ENCODE results near the gene GREB1.

Gene GREB1

GRCh38 chr2:11533278-11534070 lies at the start of gene GREB1:
TSS of gene GREB1 (plus strand) at chr2:11534045. CDS start at chr2:11556615, 22,570 bp downstream.
- Histone ChIP-seq H3K9me3 (ENCODE audit: control insufficient read depth, insufficient read depth, low read length) (no peaks in the 10 kb centered on the region), H3K9ac (ENCODE audit: low read depth, low read length) (no peak within 1 kb of the TSS), H3K4me1 (ENCODE audit: insufficient read depth, low read length) (peaks cover 5% of the 10 kb centered on the region; the same call in 1 of the 2 replicates), H3K36me3 (ENCODE audit: insufficient read depth, low read length) (no peaks in the 10 kb centered on the region)

GRCh38 chr2:11488809-11489208 lies 45.0 kb upstream of the GREB1 start:
- Histone ChIP-seq H3K9ac (ENCODE audit: low read depth, low read length) (no peak overlapping the region), H3K9me3 (ENCODE audit: control insufficient read depth, insufficient read depth, low read length) (no peaks in the 10 kb centered on the region), H3K36me3 (ENCODE audit: insufficient read depth, low read length) (no peaks in the 10 kb centered on the region), H3K4me1 (ENCODE audit: insufficient read depth, low read length) (0 out of 2 replicates have a peak, but pooled peaks cover 4% of the 10 kb centered on the region)

GRCh38 chr2:11490194-11490593 lies 43.7 kb upstream of the GREB1 start:
- H3K36me3 ChIP-seq (ENCODE audit: insufficient read depth, low read length), result no peaks in the 10 kb centered on the region
- 0 out of 2 replicates have a peak, but pooled peaks cover 4% of the 10 kb centered on the region for H3K4me1 ChIP-seq (ENCODE audit: insufficient read depth, low read length)
- H3K9ac ChIP-seq (ENCODE audit: low read depth, low read length), result no peak overlapping the region

GRCh38 chr2:11491348-11491933 lies 42.4 kb upstream of the GREB1 start:
- Histone ChIP-seq H3K9ac (ENCODE audit: low read depth, low read length) (no peak overlapping the region), H3K4me1 (ENCODE audit: insufficient read depth, low read length) (0 out of 2 replicates have a peak, but pooled peaks cover 4% of the 10 kb centered on the region), H3K9me3 (ENCODE audit: control insufficient read depth, insufficient read depth, low read length) (no peaks in the 10 kb centered on the region), H3K36me3 (ENCODE audit: insufficient read depth, low read length) (no peaks in the 10 kb centered on the region)

More at GRCh38 chr2:11490194-11490593, 43.7 kb upstream of the GREB1 start:
- no peaks in the 10 kb centered on the region for H3K9me3 ChIP-seq (ENCODE audit: control insufficient read depth, insufficient read depth, low read length)

GRCh38 chr2:11492244-11492643 lies 41.6 kb upstream of the GREB1 start:
- Histone ChIP-seq H3K9me3 (ENCODE audit: control insufficient read depth, insufficient read depth, low read length) (no peaks in the 10 kb centered on the region), H3K9ac (ENCODE audit: low read depth, low read length) (no peak overlapping the region), H3K36me3 (ENCODE audit: insufficient read depth, low read length) (no peaks in the 10 kb centered on the region), H3K4me1 (ENCODE audit: insufficient read depth, low read length) (0 out of 2 replicates have a peak, but pooled peaks cover 4% of the 10 kb centered on the region)

- 0 out of 2 replicates have a peak, but pooled peaks cover 4% of the 10 kb centered on the region for H3K4me1 ChIP-seq (ENCODE audit: insufficient read depth, low read length)
- no peak overlapping the region for H3K9ac ChIP-seq (ENCODE audit: low read depth, low read length)
- H3K36me3 ChIP-seq (ENCODE audit: insufficient read depth, low read length), result no peaks in the 10 kb centered on the region
- no peaks in the 10 kb centered on the region for H3K9me3 ChIP-seq (ENCODE audit: control insufficient read depth, insufficient read depth, low read length)
Measured at GRCh38 chr2:11492720-11493119, 41.1 kb upstream of the GREB1 start.

- no peaks in the 10 kb centered on the region for H3K36me3 ChIP-seq (ENCODE audit: insufficient read depth, low read length)
- H3K4me1 ChIP-seq (ENCODE audit: insufficient read depth, low read length), result 0 out of 2 replicates have a peak, but pooled peaks cover 4% of the 10 kb centered on the region
- H3K9ac ChIP-seq (ENCODE audit: low read depth, low read length), result no peak overlapping the region
- H3K9me3 ChIP-seq (ENCODE audit: control insufficient read depth, insufficient read depth, low read length), result no peaks in the 10 kb centered on the region
Measured at GRCh38 chr2:11493282-11493681, 40.6 kb upstream of the GREB1 start.

- Histone ChIP-seq H3K9ac (ENCODE audit: low read depth, low read length) (no peak overlapping the region), H3K36me3 (ENCODE audit: insufficient read depth, low read length) (no peaks in the 10 kb centered on the region), H3K9me3 (ENCODE audit: control insufficient read depth, insufficient read depth, low read length) (no peaks in the 10 kb centered on the region), H3K4me1 (ENCODE audit: insufficient read depth, low read length) (peaks cover 14% of the 10 kb centered on the region)
Measured at GRCh38 chr2:11494310-11494709, 39.5 kb upstream of the GREB1 start.

GRCh38 chr2:11495844-11496681 lies 37.8 kb upstream of the GREB1 start:
- Histone ChIP-seq H3K36me3 (ENCODE audit: insufficient read depth, low read length) (no peaks in the 10 kb centered on the region), H3K9me3 (ENCODE audit: control insufficient read depth, insufficient read depth, low read length) (no peaks in the 10 kb centered on the region), H3K9ac (ENCODE audit: low read depth, low read length) (no peak overlapping the region), H3K4me1 (ENCODE audit: insufficient read depth, low read length) (peaks cover 22% of the 10 kb centered on the region)

GRCh38 chr2:11498543-11499034 lies 35.3 kb upstream of the GREB1 start:
- Histone ChIP-seq H3K9me3 (ENCODE audit: control insufficient read depth, insufficient read depth, low read length) (no peaks in the 10 kb centered on the region), H3K9ac (ENCODE audit: low read depth, low read length) (no peak overlapping the region), H3K36me3 (ENCODE audit: insufficient read depth, low read length) (no peaks in the 10 kb centered on the region; the same call in 1 of the 2 replicates), H3K4me1 (ENCODE audit: insufficient read depth, low read length) (peaks cover 18% of the 10 kb centered on the region)

GRCh38 chr2:11499081-11499743 lies 34.6 kb upstream of the GREB1 start:
- H3K36me3 ChIP-seq (ENCODE audit: insufficient read depth, low read length), result no peaks in the 10 kb centered on the region; the same call in 1 of the 2 replicates
- H3K4me1 ChIP-seq (ENCODE audit: insufficient read depth, low read length), result peaks cover 18% of the 10 kb centered on the region
- no peak overlapping the region for H3K9ac ChIP-seq (ENCODE audit: low read depth, low read length)
- no peaks in the 10 kb centered on the region for H3K9me3 ChIP-seq (ENCODE audit: control insufficient read depth, insufficient read depth, low read length)

- Histone ChIP-seq H3K9ac (ENCODE audit: low read depth, low read length) (no peak overlapping the region), H3K9me3 (ENCODE audit: control insufficient read depth, insufficient read depth, low read length) (no peaks in the 10 kb centered on the region), H3K4me1 (ENCODE audit: insufficient read depth, low read length) (peaks cover 18% of the 10 kb centered on the region), H3K36me3 (ENCODE audit: insufficient read depth, low read length) (no peaks in the 10 kb centered on the region; the same call in 1 of the 2 replicates)
Measured at GRCh38 chr2:11500702-11501303, 33.0 kb upstream of the GREB1 start.

GRCh38 chr2:11502740-11503292 lies 31.0 kb upstream of the GREB1 start:
- Histone ChIP-seq H3K9me3 (ENCODE audit: control insufficient read depth, insufficient read depth, low read length) (no peaks in the 10 kb centered on the region), H3K36me3 (ENCODE audit: insufficient read depth, low read length) (no peaks in the 10 kb centered on the region; the same call in 1 of the 2 replicates), H3K9ac (ENCODE audit: low read depth, low read length) (no peak overlapping the region), H3K4me1 (ENCODE audit: insufficient read depth, low read length) (peaks cover 18% of the 10 kb centered on the region)
